ENCODE results near the gene C1orf146. TPM values are rescaled to one million over a fixed set of nuclear protein-coding genes. Genes with fewer than 3 reads are reported as not detected.

Gene C1orf146
- total and polyA plus RNA-seq, 4 donors, result not detected

GRCh38 chr1:92228401-92228800 is 10.7 kb downstream of the C1orf146 start:
- no peak for DNase-seq (ENCODE audit: low spot score)
- no peak overlapping the region for H3K27ac ChIP-seq (ENCODE audit: low read depth in 1 of 2, low read length in 2 of 2)
- no peaks in the 10 kb centered on the region for H3K27me3 ChIP-seq (ENCODE audit: control insufficient read depth in 4 of 4, insufficient read depth in 4 of 4, low read length in 3 of 4)
- 84% methylated on average over 3 of the region's 3 CpGs for WGBS
- TF ChIP-seq FOXA1 (IDR thresholded peaks at IDR 0.05), result no peak
- no peak for TF ChIP-seq ZBTB33 (IDR thresholded peaks at IDR 0.05)
- TF ChIP-seq RXRA (IDR thresholded peaks at IDR 0.05), result no peak
- TF ChIP-seq HNF4A (conservative IDR thresholded peaks at IDR 0.05), result no peak
- no peak for TF ChIP-seq ATF3 (IDR thresholded peaks at IDR 0.05)
- TF ChIP-seq EGR1 (IDR thresholded peaks at IDR 0.05; ENCODE audit: low read depth in 2 of 2), result no peak
- TF ChIP-seq SP1 (IDR thresholded peaks at IDR 0.05), result no peak
- TF ChIP-seq REST (IDR thresholded peaks at IDR 0.05), result no peak
- TF ChIP-seq FOXA2 (IDR thresholded peaks at IDR 0.05), result no peak
- TF ChIP-seq HNF4G (IDR thresholded peaks at IDR 0.05), result no peak
- TF ChIP-seq GABPA (IDR thresholded peaks at IDR 0.05 in 1 of 2, conservative IDR thresholded peaks at IDR 0.05 in 1 of 2), result no peak
- no peak overlapping the region for H3K4me3 ChIP-seq (ENCODE audit: low read depth in 1 of 3, low read length in 3 of 3)
- no peaks in the 10 kb centered on the region for H3K4me1 ChIP-seq (ENCODE audit: control insufficient read depth in 4 of 4, insufficient read depth in 4 of 4, low read length in 3 of 4)
- no peaks in the 10 kb centered on the region for H3K9me3 ChIP-seq (ENCODE audit: control insufficient read depth in 4 of 4, low read length in 3 of 4)
- H3K9ac ChIP-seq (ENCODE audit: low read depth in 1 of 2, low read length in 2 of 2), result no peak overlapping the region
- no peaks in the 10 kb centered on the region for H3K36me3 ChIP-seq (ENCODE audit: control insufficient read depth in 4 of 4, insufficient read depth in 3 of 4, low read depth in 1 of 4, low read length in 3 of 4)

GRCh38 chr1:92230736-92231135 is 13.0 kb downstream of the C1orf146 start:
- 83% methylated on average over 1 of the region's 1 CpG for WGBS
- Histone ChIP-seq H3K27me3 (ENCODE audit: control insufficient read depth in 4 of 4, insufficient read depth in 4 of 4, low read length in 3 of 4) (no peaks in the 10 kb centered on the region), H3K36me3 (ENCODE audit: control insufficient read depth in 4 of 4, insufficient read depth in 3 of 4, low read depth in 1 of 4, low read length in 3 of 4) (no peaks in the 10 kb centered on the region), H3K4me1 (ENCODE audit: control insufficient read depth in 4 of 4, insufficient read depth in 4 of 4, low read length in 3 of 4) (no peaks in the 10 kb centered on the region), H3K27ac (ENCODE audit: low read depth in 1 of 2, low read length in 2 of 2) (no peak overlapping the region), H3K9me3 (ENCODE audit: control insufficient read depth in 4 of 4, low read length in 3 of 4) (no peaks in the 10 kb centered on the region), H3K9ac (ENCODE audit: low read depth in 1 of 2, low read length in 2 of 2) (no peak overlapping the region), H3K4me3 (ENCODE audit: low read depth in 1 of 3, low read length in 3 of 3) (no peak overlapping the region)
- TF ChIP-seq GABPA (IDR thresholded peaks at IDR 0.05 in 1 of 2, conservative IDR thresholded peaks at IDR 0.05 in 1 of 2) (no peak), ZBTB33 (IDR thresholded peaks at IDR 0.05) (no peak), FOXA1 (IDR thresholded peaks at IDR 0.05) (no peak), JUND (IDR thresholded peaks at IDR 0.05) (no peak), SP1 (IDR thresholded peaks at IDR 0.05) (no peak), NR2F2 (IDR thresholded peaks at IDR 0.05) (no peak), REST (IDR thresholded peaks at IDR 0.05) (no peak), HNF4A (conservative IDR thresholded peaks at IDR 0.05) (no peak), TAF1 (conservative IDR thresholded peaks at IDR 0.05) (no peak)
- no peak for DNase-seq (ENCODE audit: low spot score)
